ENCODE measurements around the gene GALNT14.
A peak's percentile ranks its signal among the peaks of the same experiment; 100 is the strongest.
"Not testable (repeated sequence)": the region's sequence is repeated elsewhere in the genome, so short reads cannot be mapped to it uniquely, and the experiment has no call there.

GALNT14 gene

GRCh38 chr2:31138037-31138962, at the start of gene GALNT14:
GALNT14 (minus strand) TSS chr2:31138440; CDS start chr2:31138086, 354 bp downstream.
- DNase-seq = peak; percentile 82

GRCh38 chr2:31187166-31187565, 48.9 kb upstream of the GALNT14 start:
- no peak for DNase-seq

GRCh38 chr2:31183973-31184372, 45.7 kb upstream of the GALNT14 start:
- not testable (repeated sequence) for DNase-seq

GRCh38 chr2:31176742-31177141, 38.5 kb upstream of the GALNT14 start:
- no peak for DNase-seq

GRCh38 chr2:31171142-31171541, 32.9 kb upstream of the GALNT14 start:
- no peak for DNase-seq

GRCh38 chr2:31170071-31170698, 31.9 kb upstream of the GALNT14 start:
- DNase-seq = peak; percentile 77

- no peak for DNase-seq
Measured at GRCh38 chr2:31168291-31168690, 30.1 kb upstream of the GALNT14 start.

GRCh38 chr2:31166925-31167324, 28.7 kb upstream of the GALNT14 start:
- DNase-seq = peak; percentile 19

- peak; percentile 20 for DNase-seq
Measured at GRCh38 chr2:31163011-31163539, 24.8 kb upstream of the GALNT14 start.

GRCh38 chr2:31161637-31162036, 23.4 kb upstream of the GALNT14 start:
- no peak for DNase-seq

- peak; percentile 8 for DNase-seq
Measured at GRCh38 chr2:31151501-31151900, 13.3 kb upstream of the GALNT14 start.

GRCh38 chr2:31150120-31150670, 12.0 kb upstream of the GALNT14 start:
- DNase-seq = no peak

GRCh38 chr2:31148514-31148913, 10.3 kb upstream of the GALNT14 start:
- DNase-seq = no peak

GRCh38 chr2:31147645-31148044, 9.4 kb upstream of the GALNT14 start:
- DNase-seq = no peak

GRCh38 chr2:31142110-31142509, 3.9 kb upstream of the GALNT14 start:
- no peak for DNase-seq

- no peak for DNase-seq
Measured at GRCh38 chr2:31141443-31142085, 3.3 kb upstream of the GALNT14 start.

- no peak for DNase-seq
Measured at GRCh38 chr2:31140151-31140550, 1.9 kb upstream of the GALNT14 start.

GRCh38 chr2:31139671-31140070, 1.4 kb upstream of the GALNT14 start:
- DNase-seq = no peak

- DNase-seq = peak; percentile 61
Measured at GRCh38 chr2:31137211-31138036, 816 bp downstream of the GALNT14 start.

GRCh38 chr2:31136732-31137131, 1.5 kb downstream of the GALNT14 start:
- DNase-seq = peak; percentile 37

- no peak for DNase-seq
Measured at GRCh38 chr2:31136000-31136399, 2.2 kb downstream of the GALNT14 start.

GRCh38 chr2:31134480-31134879, 3.8 kb downstream of the GALNT14 start:
- no peak for DNase-seq

All from DMS53 (cell line).